Prostate gland (tissue), 2 donors: ENCODE measurements around the gene RNF115. TPM values are rescaled to one million over a fixed set of nuclear protein-coding genes. Genes with fewer than 3 reads are reported as not detected.

Experiments used
- DNase-seq: peaks from one replicate; pipeline ENCODE4 v3.0.0-alpha.2; 2019; ENCODE audit warnings: low spot score
- H3K27ac ChIP-seq, 2 donors: fragments of 200-600 bp; sonication (generic); 2 replicates each; pipeline ENCODE4 v1.5.1; 2017 to 2019
- H3K27me3 ChIP-seq: fragments of 200-600 bp; sonication (generic); replicated peaks from 2 replicates; pipeline ENCODE4 v1.5.1; 2019; ENCODE audit not compliant: insufficient read depth
- H3K36me3 ChIP-seq, 2 donors: fragments of 200-600 bp; sonication (generic); 1 replicate in 1 of 2; 2 replicates in 1 of 2; pipeline versions ENCODE4 v1.5.1 to v1.8.1; 2017 to 2019
- H3K4me1 ChIP-seq: fragments of 200-600 bp; sonication (generic); replicated peaks from 2 replicates; pipeline ENCODE4 v1.5.1; 2019
- H3K4me3 ChIP-seq, 2 donors: fragments of 200-600 bp; sonication (generic); 2 replicates each; pipeline ENCODE4 v1.5.1; 2017 to 2019
- H3K9me3 ChIP-seq: fragments of 200-600 bp; sonication (generic); 2 replicates; pipeline ENCODE4 v1.5.1; 2017
- CTCF ChIP-seq, 4 experiments: fragments of 200-600 bp in 2 of 4; fragments of 450-650 bp in 2 of 4; sonication (generic) in 2 of 4; IDR thresholded peaks; 1 replicate in 3 of 4; 2 replicates in 1 of 4; pipeline ENCODE4 v1.5.1; 2016 to 2019; ENCODE audit warnings: antibody characterized with exemption in 4 of 4, mild to moderate bottlenecking in 2 of 4, moderate library complexity in 2 of 4
- POLR2A ChIP-seq: fragments of 450-650 bp; IDR thresholded peaks from one replicate; pipeline ENCODE4 v1.6.1; 2016; ENCODE audit warnings: antibody characterized with exemption, mild to moderate bottlenecking
- POLR2AphosphoS5 ChIP-seq: sonication (generic); formaldehyde crosslinking; IDR thresholded peaks from one replicate; pipeline ENCODE4 v1.6.1; 2017; ENCODE audit warnings: antibody characterized with exemption
- WGBS: methylation state at CpG from one replicate; pipeline ENCODE4 v1.1.5; 2018; 5-methylcytosine and 5-hydroxymethylcytosine counted together
- intact Hi-C: fragments of 100-400 bp; cut with DNase I; formaldehyde crosslinking; loops from one replicate; pipeline ENCODE4 v1.14.2; 2022
- total RNA-seq, 2 donors: library from RNA; depleted of rRNA; stranded (reverse); fragments of >200 nt; gene quantifications; one replicate each; pipeline ENCODE4 v1.1.0, GENCODE V29; 2016

The RNF115 gene
- total RNA-seq, 2 donors from 2014 or later, result 12.5 to 21.4 TPM

- no peaks in the 10 kb centered on the region for H3K27me3 ChIP-seq
- TF ChIP-seq POLR2A (no peak), CTCF (IDR thresholded peaks at IDR 0.05) (no peak), POLR2AphosphoS5 (no peak)
- no peaks in the 10 kb centered on the region for H3K4me1 ChIP-seq
- no peak overlapping the region for H3K27ac ChIP-seq
- 79% methylated on average over 7 of the region's 7 CpGs for WGBS
- H3K9me3 ChIP-seq, result no peaks in the 10 kb centered on the region
- H3K36me3 ChIP-seq, result no peaks in the 10 kb centered on the region
- H3K4me3 ChIP-seq, result no peak overlapping the region
- DNase-seq, result no peak
- intact Hi-C loops, result no loop called here
Observed at GRCh38 chr1:145708063-145708462, 115.8 kb downstream of the RNF115 start.

GRCh38 chr1:145707183-145707867 is 116.6 kb downstream of the RNF115 start, which contains the start of gene PDZK1:
Gene PDZK1 (minus strand): TSS chr1:145707368. CDS start chr1:145688021, 19,347 bp downstream.
- Histone ChIP-seq H3K4me1 (no peaks in the 10 kb centered on the region), H3K4me3 (no peak within 1 kb of the TSS), H3K27ac (no peak within 1 kb of the TSS), H3K27me3 (no peaks in the 10 kb centered on the region), H3K9me3 (no peaks in the 10 kb centered on the region), H3K36me3 (no peaks in the 10 kb centered on the region)
- WGBS, result 87% methylated on average over 9 of the region's 9 CpGs
- intact Hi-C loops, result no loop called here
- no peak for TF ChIP-seq CTCF (IDR thresholded peaks at IDR 0.05)
- no peak for TF ChIP-seq POLR2A
- no peak for TF ChIP-seq POLR2AphosphoS5
- DNase-seq, result no peak

GRCh38 chr1:145706086-145706664 is 117.7 kb downstream of the RNF115 start:
- Histone ChIP-seq H3K4me3 (no peak overlapping the region), H3K27me3 (no peaks in the 10 kb centered on the region), H3K9me3 (no peaks in the 10 kb centered on the region), H3K36me3 (no peaks in the 10 kb centered on the region), H3K27ac (no peak overlapping the region), H3K4me1 (no peaks in the 10 kb centered on the region)
- intact Hi-C loops, result no loop called here
- 81% methylated on average over 2 of the region's 2 CpGs for WGBS
- DNase-seq, result no peak
- no peak for TF ChIP-seq POLR2A
- TF ChIP-seq CTCF (IDR thresholded peaks at IDR 0.05), result no peak
- no peak for TF ChIP-seq POLR2AphosphoS5

- intact Hi-C loops, result no loop called here
- TF ChIP-seq CTCF (IDR thresholded peaks at IDR 0.05), result no peak
- TF ChIP-seq POLR2A, result no peak
- no peak for TF ChIP-seq POLR2AphosphoS5
- H3K9me3 ChIP-seq, result no peaks in the 10 kb centered on the region
- H3K27me3 ChIP-seq, result no peaks in the 10 kb centered on the region
- H3K4me3 ChIP-seq, result no peak overlapping the region
- no peak for DNase-seq
- no peaks in the 10 kb centered on the region for H3K4me1 ChIP-seq
- WGBS, result 94% methylated on average over 7 of the region's 7 CpGs
- no peak overlapping the region for H3K27ac ChIP-seq
- H3K36me3 ChIP-seq, result no peaks in the 10 kb centered on the region
Observed at GRCh38 chr1:145705622-145706021, 118.3 kb downstream of the RNF115 start.

GRCh38 chr1:145702826-145703225 is 121.1 kb downstream of the RNF115 start:
- intact Hi-C loops, result no loop called here
- H3K27me3 ChIP-seq, result no peaks in the 10 kb centered on the region
- TF ChIP-seq CTCF (IDR thresholded peaks at IDR 0.05) (no peak), POLR2AphosphoS5 (no peak), POLR2A (no peak)
- H3K4me3 ChIP-seq, result no peak overlapping the region
- no peak overlapping the region for H3K27ac ChIP-seq
- no peak for DNase-seq
- no peaks in the 10 kb centered on the region for H3K36me3 ChIP-seq
- 84% methylated on average over 7 of the region's 7 CpGs for WGBS
- H3K4me1 ChIP-seq, result no peaks in the 10 kb centered on the region
- no peaks in the 10 kb centered on the region for H3K9me3 ChIP-seq
